Neuronal stem cell (in vitro differentiated cells): ENCODE results near the gene CNTN3.

ENCODE experiments used
- DNase-seq: peaks from one replicate; pipeline ENCODE4 v3.0.0-alpha.2; 2013; ENCODE audit warnings: low spot score
- H2AFZ ChIP-seq: one replicate; pipeline ENCODE4 v1.6.1; 2013; ENCODE audit warnings: mild to moderate bottlenecking, low read length, inconsistent platforms
- H2AK5ac ChIP-seq: 2 replicates; pipeline ENCODE4 v1.6.1; 2013; ENCODE audit warnings: low read depth, mild to moderate bottlenecking, inconsistent platforms, low read length, moderate library complexity, mixed read lengths
- H2BK120ac ChIP-seq: 2 replicates; pipeline ENCODE4 v1.6.1; 2013; ENCODE audit warnings: low read depth, mild to moderate bottlenecking, inconsistent platforms, low read length, moderate library complexity, mixed read lengths
- H2BK12ac ChIP-seq: one replicate; pipeline ENCODE4 v1.6.1; 2013; ENCODE audit warnings: low read length, inconsistent platforms
- H2BK15ac ChIP-seq: 2 replicates; pipeline ENCODE4 v1.6.1; 2013; ENCODE audit warnings: mild to moderate bottlenecking, low read length, inconsistent platforms, mixed read lengths
- H2BK5ac ChIP-seq: one replicate; pipeline ENCODE4 v1.6.1; 2013; ENCODE audit warnings: inconsistent platforms, mild to moderate bottlenecking, low read length, moderate library complexity
- H3K14ac ChIP-seq: one replicate; pipeline ENCODE4 v1.6.1; 2013; ENCODE audit warnings: low read length, inconsistent platforms
- H3K18ac ChIP-seq: 2 replicates; pipeline ENCODE4 v1.6.1; 2013; ENCODE audit warnings: low read length, inconsistent platforms
- H3K23ac ChIP-seq: 2 replicates; pipeline ENCODE4 v1.6.1; 2013; ENCODE audit warnings: low read depth, mild to moderate bottlenecking, mixed read lengths, low read length, inconsistent platforms; ENCODE audit not compliant: poor library complexity
- H3K27ac ChIP-seq: replicated peaks from 3 replicates; pipeline ENCODE4 v1.5.1; 2013; ENCODE audit warnings: low read length, inconsistent platforms
- H3K27me3 ChIP-seq, 3 experiments: 2 replicates each; pipeline ENCODE4 v1.6.1; 2013; ENCODE audit warnings: low read length in 3 of 3, mild to moderate bottlenecking in 2 of 3, inconsistent platforms in 1 of 3, low read depth in 1 of 3, mixed read lengths in 1 of 3, moderate library complexity in 1 of 3; ENCODE audit not compliant: control insufficient read depth in 3 of 3, insufficient read depth in 3 of 3
- H3K36me3 ChIP-seq, 2 donors: replicated peaks in 1 of 2; 2 replicates each; pipeline ENCODE4 v1.6.1; 2013; ENCODE audit warnings: low read length in 2 of 2; ENCODE audit not compliant: control insufficient read depth in 2 of 2, insufficient read depth in 2 of 2
- H3K4ac ChIP-seq: 2 replicates; pipeline ENCODE4 v1.6.1; 2013; ENCODE audit warnings: inconsistent platforms, mild to moderate bottlenecking, low read length, moderate library complexity
- H3K4me1 ChIP-seq, 2 donors: 1 replicate in 1 of 2; 2 replicates in 1 of 2; pipeline ENCODE4 v1.6.1; 2013; ENCODE audit warnings: low read length in 2 of 2, low read depth in 1 of 2; ENCODE audit not compliant: control insufficient read depth in 2 of 2, insufficient read depth in 1 of 2
- H3K4me2 ChIP-seq: one replicate; pipeline ENCODE4 v1.6.1; 2013; ENCODE audit warnings: mild to moderate bottlenecking, low read length, inconsistent platforms; ENCODE audit not compliant: insufficient read depth, poor library complexity, severe bottlenecking
- H3K4me3 ChIP-seq, 2 donors: 2 replicates each; pipeline ENCODE4 v1.5.1; 2013; ENCODE audit warnings: low read length in 2 of 2, mild to moderate bottlenecking in 2 of 2, inconsistent platforms in 1 of 2, moderate library complexity in 1 of 2
- H3K79me1 ChIP-seq: one replicate; pipeline ENCODE4 v1.6.1; 2013; ENCODE audit warnings: low read depth, mild to moderate bottlenecking, inconsistent platforms, low read length, moderate library complexity
- H3K9ac ChIP-seq: one replicate; pipeline ENCODE4 v1.6.1; 2013; ENCODE audit warnings: mild to moderate bottlenecking, low read depth, low read length, inconsistent platforms; ENCODE audit not compliant: poor library complexity
- H3K9me3 ChIP-seq, 2 donors: replicated peaks in 1 of 2; 2 replicates each; pipeline versions ENCODE3 to v1.6.1; 2013; ENCODE audit warnings: low read length in 2 of 2, mild to moderate bottlenecking in 2 of 2, inconsistent platforms in 1 of 2, low read depth in 1 of 2, mixed read lengths in 1 of 2, moderate library complexity in 1 of 2; ENCODE audit not compliant: control insufficient read depth in 2 of 2, insufficient read depth in 1 of 2
- H4K8ac ChIP-seq: one replicate; pipeline ENCODE4 v1.6.1; 2013; ENCODE audit warnings: low read depth, mild to moderate bottlenecking, inconsistent platforms, low read length, moderate library complexity
- H4K91ac ChIP-seq: one replicate; pipeline ENCODE4 v1.6.1; 2013; ENCODE audit warnings: low read length, low read depth, mild to moderate bottlenecking, inconsistent platforms; ENCODE audit not compliant: poor library complexity
- WGBS, 2 donors: extraction: QIAGEN DNeasy Blood & Tissue Kit; methylation state at CpG; one replicate each; pipeline ENCODE4 v1.1.7; 2013; ENCODE audit warnings: missing lambda C conversion rate in 2 of 2, mixed read lengths in 1 of 2; ENCODE audit not compliant: insufficient read length in 2 of 2, insufficient replicate concordance in 1 of 2; ENCODE audit errors: extremely low coverage in 2 of 2; 5-methylcytosine and 5-hydroxymethylcytosine counted together

The CNTN3 gene

DNA sequence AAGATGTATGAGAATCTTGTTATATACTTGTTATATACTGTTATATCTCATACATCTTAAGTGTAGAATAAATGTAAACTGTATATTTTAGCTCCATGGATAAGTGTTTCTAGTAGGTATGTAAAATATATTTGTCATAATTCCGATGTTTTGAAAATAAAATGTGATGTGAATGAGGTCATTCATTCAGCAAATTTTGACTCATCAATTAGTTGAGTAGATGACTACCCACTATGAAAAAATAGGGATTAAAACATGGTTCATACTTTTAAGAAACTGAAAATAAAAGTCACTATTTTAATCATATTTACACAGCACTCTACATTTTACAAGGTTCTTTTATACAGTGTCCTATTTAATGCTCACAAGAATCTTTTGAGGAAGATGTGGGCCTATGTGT lies 28.4 kb upstream of the CNTN3 start:
- Histone ChIP-seq H3K18ac (no peak overlapping the region), H3K9ac (no peak overlapping the region), H3K4me3 (no peak overlapping the region), H2BK120ac (no peak overlapping the region), H3K14ac (no peak overlapping the region), H2AFZ (peak overlapping the region; percentile 67), H3K4me2 (no peak overlapping the region), H3K36me3 (no peaks in the 10 kb centered on the region), H3K27me3 (no peaks in the 10 kb centered on the region), H3K4me1 (no peaks in the 10 kb centered on the region), H4K8ac (no peak overlapping the region), H2AK5ac (no peak overlapping the region), H3K4ac (no peak overlapping the region), H3K23ac (no peak overlapping the region), H3K9me3 (no peaks in the 10 kb centered on the region), H2BK15ac (no peak overlapping the region), H3K27ac (no peak overlapping the region), H2BK12ac (no peak overlapping the region), H4K91ac (no peak overlapping the region), H3K79me1 (no peaks in the 10 kb centered on the region), H2BK5ac (no peak overlapping the region)
- no peak for DNase-seq
- WGBS, 2 donors: no CpG with 5 or more reads among the region's 1 CpG

DNA sequence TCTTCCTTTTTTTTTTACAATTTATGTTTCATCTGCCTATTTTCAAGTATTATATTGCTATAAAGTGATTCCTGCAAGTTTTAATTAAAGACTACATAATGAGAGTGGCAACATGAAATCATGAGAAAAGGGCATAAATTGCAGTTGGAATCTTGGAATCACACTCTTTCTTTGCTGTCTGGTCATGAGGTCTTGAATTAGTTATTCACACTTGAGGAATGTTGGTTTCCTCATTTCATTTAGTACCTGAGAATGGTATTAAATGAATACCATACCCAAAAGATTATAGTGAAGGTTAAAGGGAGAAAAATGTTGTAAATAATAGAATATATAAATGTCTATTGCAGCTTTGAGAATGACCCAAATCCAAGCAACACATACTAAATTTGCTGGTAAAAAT lies 25.8 kb upstream of the CNTN3 start:
- Histone ChIP-seq H3K4me2 (no peak overlapping the region), H2AFZ (no peak overlapping the region), H4K8ac (no peak overlapping the region), H2BK5ac (no peak overlapping the region), H3K9me3 (no peaks in the 10 kb centered on the region), H3K4me1 (no peaks in the 10 kb centered on the region), H3K27me3 (no peaks in the 10 kb centered on the region), H3K4me3 (no peak overlapping the region), H3K9ac (no peak overlapping the region), H3K27ac (no peak overlapping the region), H3K14ac (no peak overlapping the region), H4K91ac (no peak overlapping the region), H2BK120ac (no peak overlapping the region), H2AK5ac (no peak overlapping the region), H3K36me3 (no peaks in the 10 kb centered on the region), H3K4ac (no peak overlapping the region), H3K18ac (no peak overlapping the region), H2BK12ac (no peak overlapping the region), H3K23ac (no peak overlapping the region), H2BK15ac (no peak overlapping the region), H3K79me1 (no peaks in the 10 kb centered on the region)
- DNase-seq: no peak

DNA sequence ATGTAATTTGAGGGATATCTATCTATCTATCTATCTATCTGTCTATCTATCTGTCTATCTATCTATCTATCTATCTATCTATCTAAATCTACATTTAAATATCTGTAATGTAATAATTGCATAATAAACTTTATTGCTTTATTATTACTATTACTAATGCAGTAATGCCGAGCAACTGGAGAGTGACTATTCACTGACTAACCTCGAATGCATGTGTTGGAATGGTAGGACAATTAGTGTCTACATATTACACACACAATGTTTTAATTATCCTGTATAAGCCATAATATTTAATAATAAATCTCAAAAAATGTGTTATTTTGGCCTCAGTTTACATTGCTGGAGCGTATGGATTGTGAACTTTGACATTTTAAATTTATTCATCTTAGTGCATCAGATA lies 25.2 kb upstream of the CNTN3 start:
- Histone ChIP-seq H3K18ac (no peak overlapping the region), H3K79me1 (no peaks in the 10 kb centered on the region), H3K27ac (no peak overlapping the region), H3K9ac (no peak overlapping the region), H2BK15ac (no peak overlapping the region), H2AK5ac (no peak overlapping the region), H3K36me3 (no peaks in the 10 kb centered on the region), H3K23ac (no peak overlapping the region), H2BK12ac (no peak overlapping the region), H2BK120ac (no peak overlapping the region), H3K4me1 (no peaks in the 10 kb centered on the region), H3K4ac (no peak overlapping the region), H4K8ac (no peak overlapping the region), H3K9me3 (no peaks in the 10 kb centered on the region), H3K27me3 (no peaks in the 10 kb centered on the region), H2AFZ (no peak overlapping the region), H3K14ac (no peak overlapping the region), H3K4me3 (no peak overlapping the region), H2BK5ac (no peak overlapping the region), H4K91ac (no peak overlapping the region), H3K4me2 (no peak overlapping the region)
- WGBS, 2 donors: no CpG with 5 or more reads among the region's 3 CpGs
- DNase-seq: no peak

DNA sequence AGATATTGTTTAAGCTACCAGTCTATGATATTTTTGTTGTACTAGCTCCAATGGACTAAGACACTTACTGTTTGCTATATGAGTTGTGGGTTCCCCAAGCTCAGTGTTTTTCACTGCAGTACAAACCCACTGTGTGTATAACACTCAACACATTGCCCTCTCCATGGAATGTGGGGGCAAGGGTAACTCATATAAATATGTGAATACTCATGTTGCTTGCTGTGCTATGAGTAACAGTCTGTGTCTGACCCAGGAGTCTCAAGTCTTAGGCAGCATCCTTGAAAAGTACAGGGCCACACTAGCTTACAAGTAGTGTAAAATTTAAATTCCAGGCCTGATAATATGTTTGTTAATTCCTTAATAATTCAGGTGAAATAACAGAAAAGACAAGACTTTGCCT lies 22.5 kb upstream of the CNTN3 start:
- Histone ChIP-seq H3K18ac (no peak overlapping the region), H3K79me1 (no peaks in the 10 kb centered on the region), H2AK5ac (no peak overlapping the region), H3K27ac (no peak overlapping the region), H3K36me3 (no peaks in the 10 kb centered on the region), H3K27me3 (no peaks in the 10 kb centered on the region), H3K4ac (no peak overlapping the region), H3K14ac (no peak overlapping the region), H3K4me2 (no peak overlapping the region), H3K4me1 (no peaks in the 10 kb centered on the region), H4K8ac (no peak overlapping the region), H2AFZ (no peak overlapping the region), H3K23ac (no peak overlapping the region), H3K4me3 (no peak overlapping the region), H3K9me3 (no peaks in the 10 kb centered on the region), H2BK5ac (no peak overlapping the region), H3K9ac (no peak overlapping the region), H2BK120ac (no peak overlapping the region), H2BK15ac (no peak overlapping the region), H4K91ac (no peak overlapping the region), H2BK12ac (no peak overlapping the region)
- DNase-seq: no peak
